SU-DHL-6 (cell line): ENCODE measurements around the gene SERINC5.

Experiments used
- CTCF ChIP-seq: fragments of 200-600 bp; sonication (generic); IDR thresholded peaks from one replicate; pipeline ENCODE4 v1.5.1; 2017; ENCODE audit warnings: antibody characterized with exemption, mild to moderate bottlenecking, low read length, moderate library complexity; ENCODE audit not compliant: insufficient read depth, poor library complexity, severe bottlenecking
- EZH2phosphoT487 ChIP-seq: fragments of 200-600 bp; sonication (generic), shearing (Covaris generic); conservative IDR thresholded peaks from 2 replicates; pipeline ENCODE4 v1.6.1; 2018; ENCODE audit warnings: mild to moderate bottlenecking, antibody characterized with exemption, low read length, moderate library complexity, mixed read lengths

- TF ChIP-seq CTCF (no peak), EZH2phosphoT487 (no peak)
Observed at GRCh38 chr5:80208381-80208780, 47.5 kb downstream of the SERINC5 start.
